ENCODE measurements around the gene CGRRF1. TPM values are rescaled to one million over a fixed set of nuclear protein-coding genes. Genes with fewer than 3 reads are reported as not detected.

CGRRF1 gene
- polyA plus RNA-seq, 1 donor from 2014 or later, result 24.0 TPM

DNA sequence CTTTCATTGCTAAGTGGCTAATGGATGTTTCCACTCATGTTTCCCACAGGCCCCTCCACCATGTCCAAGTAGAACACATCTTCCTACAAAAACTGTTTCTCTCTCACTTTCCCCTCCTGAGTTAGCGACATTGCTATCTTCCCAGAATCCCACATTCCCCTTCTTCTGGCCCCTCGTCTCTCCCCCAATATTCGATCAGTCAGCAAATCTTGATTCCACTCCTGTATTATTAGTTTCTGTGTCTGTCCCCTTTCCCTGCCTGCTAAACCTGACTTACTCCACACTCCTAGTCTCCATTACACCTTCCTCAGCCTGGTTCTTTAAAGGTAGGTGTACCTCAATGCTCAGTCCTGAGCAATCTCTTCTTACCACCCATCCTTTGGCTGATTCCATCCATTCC, 37.9 kb downstream of the CGRRF1 start:
- Mint-ChIP-seq H3K27me3 (peaks cover 4% of the 10 kb centered on the region), H3K36me3 (no peaks in the 10 kb centered on the region)

DNA sequence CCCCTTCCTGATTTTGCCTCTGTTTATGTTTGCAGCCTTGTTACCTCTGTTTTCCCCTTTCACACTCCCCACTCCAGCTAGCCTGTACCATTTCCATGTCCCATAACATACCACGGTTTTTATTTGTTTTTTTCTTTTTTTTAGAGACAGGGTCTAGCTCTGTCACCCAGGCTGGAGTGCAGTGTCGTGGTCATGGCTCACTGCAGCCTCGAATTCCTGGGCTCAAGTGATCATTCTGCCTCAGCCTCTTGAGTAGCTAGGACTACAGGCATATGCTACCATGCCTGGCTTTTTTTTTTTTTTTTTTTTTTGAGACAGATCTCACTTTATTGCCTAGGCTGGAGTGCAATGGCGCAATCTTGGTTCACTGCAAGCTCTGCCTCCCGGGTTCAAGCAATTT, 38.8 kb downstream of the CGRRF1 start:
- Mint-ChIP-seq H3K9me3 (no peaks in the 10 kb centered on the region), H3K4me1 (no peaks in the 10 kb centered on the region), H3K27ac (no peak overlapping the region), H3K27me3 (peaks cover 6% of the 10 kb centered on the region), H3K4me3 (no peak overlapping the region), H3K36me3 (no peaks in the 10 kb centered on the region)

More for the DNA sequence above, 37.9 kb downstream of the CGRRF1 start:
- H3K9me3 Mint-ChIP-seq, result no peaks in the 10 kb centered on the region
- no peak overlapping the region for H3K27ac Mint-ChIP-seq
- no peaks in the 10 kb centered on the region for H3K4me1 Mint-ChIP-seq
- no peak overlapping the region for H3K4me3 Mint-ChIP-seq

DNA sequence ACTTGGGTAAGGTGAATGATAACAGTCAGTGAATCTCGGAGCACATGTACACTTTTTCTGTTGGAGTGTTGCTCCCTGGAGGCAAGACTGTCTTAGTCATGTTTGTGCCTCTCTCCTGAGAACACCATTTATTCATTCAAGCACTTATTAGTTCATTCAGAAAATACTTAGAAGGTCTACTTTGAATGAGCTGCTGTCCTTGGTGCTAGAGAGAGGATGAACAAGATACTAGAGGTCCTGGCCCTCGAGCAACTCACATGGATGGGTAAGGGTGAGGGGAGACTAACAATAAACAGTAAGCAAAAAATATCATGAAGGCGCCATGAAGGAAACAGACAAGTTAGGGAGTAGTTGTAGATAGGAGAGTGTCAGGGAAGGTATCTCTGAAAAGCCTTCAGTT, 40.2 kb downstream of the CGRRF1 start:
- H3K4me1 Mint-ChIP-seq, result no peaks in the 10 kb centered on the region
- H3K27ac Mint-ChIP-seq, result no peak overlapping the region
- peaks cover 8% of the 10 kb centered on the region for H3K27me3 Mint-ChIP-seq
- no peaks in the 10 kb centered on the region for H3K9me3 Mint-ChIP-seq
- no peaks in the 10 kb centered on the region for H3K36me3 Mint-ChIP-seq
- no peak overlapping the region for H3K4me3 Mint-ChIP-seq

DNA sequence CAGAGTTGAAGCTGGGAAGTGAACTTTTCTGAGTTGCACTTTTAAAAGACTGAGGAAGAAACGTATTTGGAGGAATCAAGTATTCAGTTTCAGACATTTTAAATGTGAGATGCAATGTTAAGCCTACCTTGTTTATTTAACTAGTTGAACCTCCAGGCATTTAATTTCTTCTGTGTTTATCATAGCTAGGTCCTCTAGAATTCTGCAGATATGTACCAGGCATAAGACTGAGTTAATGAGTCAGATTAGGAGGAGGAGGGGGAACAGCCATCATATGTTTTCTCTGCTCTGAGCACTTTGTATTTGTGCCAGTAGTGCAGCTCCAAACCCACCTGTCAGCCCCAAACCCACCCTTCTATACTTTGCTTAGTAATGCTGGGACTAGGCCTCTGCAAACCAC, 40.8 kb downstream of the CGRRF1 start:
- H3K4me1 Mint-ChIP-seq, result no peaks in the 10 kb centered on the region
- H3K36me3 Mint-ChIP-seq, result no peaks in the 10 kb centered on the region
- H3K27ac Mint-ChIP-seq, result no peak overlapping the region
- H3K9me3 Mint-ChIP-seq, result peaks cover 0 to 1% (median 0%) of the 10 kb centered on the region in 3 donors
- no peak overlapping the region for H3K4me3 Mint-ChIP-seq
- H3K27me3 Mint-ChIP-seq, result peaks cover 8% of the 10 kb centered on the region

DNA sequence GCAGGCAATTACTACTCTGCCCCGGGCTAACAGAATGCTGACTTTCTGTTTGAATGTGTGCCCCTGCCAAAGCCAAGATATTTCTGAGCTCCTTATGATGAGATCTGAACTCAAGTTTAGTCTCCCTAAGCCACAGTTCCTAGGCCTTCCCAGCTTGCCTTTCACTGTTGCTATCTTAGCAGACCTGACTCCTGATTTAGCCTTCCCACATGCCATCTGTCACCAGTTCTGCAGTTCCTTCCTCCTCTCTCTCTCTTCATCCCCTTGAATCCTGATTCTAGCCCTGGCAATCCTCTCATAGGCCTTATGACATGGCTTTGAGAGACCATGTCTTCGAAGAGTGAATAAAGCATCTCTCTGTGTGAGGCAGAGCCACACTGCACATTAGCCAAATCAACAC, 44.7 kb downstream of the CGRRF1 start:
- H3K4me3 Mint-ChIP-seq, result no peak overlapping the region
- H3K36me3 Mint-ChIP-seq, result no peaks in the 10 kb centered on the region
- no peak overlapping the region for H3K27ac Mint-ChIP-seq
- H3K27me3 Mint-ChIP-seq, result peaks cover 7% of the 10 kb centered on the region
- peaks cover 0 to 1% (median 0%) of the 10 kb centered on the region in 3 donors for H3K9me3 Mint-ChIP-seq
- no peaks in the 10 kb centered on the region for H3K4me1 Mint-ChIP-seq

DNA sequence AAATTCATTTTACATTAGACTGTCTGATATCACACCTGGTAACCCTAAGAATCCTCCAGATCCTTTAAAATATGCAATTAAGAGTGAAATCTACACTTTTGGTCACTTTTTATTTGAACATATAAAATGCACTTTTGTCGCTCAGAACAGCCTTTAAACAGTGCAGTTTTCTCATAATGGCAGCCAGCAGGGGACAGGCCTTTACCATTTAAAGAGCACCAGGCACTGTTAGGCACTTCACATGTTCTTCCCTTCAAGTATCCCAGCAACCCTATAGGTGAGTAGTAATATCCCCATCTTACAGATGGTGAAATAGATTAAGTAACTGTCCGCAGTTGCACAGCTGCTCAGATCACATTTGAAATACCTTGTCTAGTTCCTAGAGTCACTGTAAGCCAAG, 45.9 kb downstream of the CGRRF1 start:
- H3K4me3 Mint-ChIP-seq, result no peak overlapping the region
- H3K27ac Mint-ChIP-seq, result peak overlapping the region in 1 of 3 donors; percentile 38

DNA sequence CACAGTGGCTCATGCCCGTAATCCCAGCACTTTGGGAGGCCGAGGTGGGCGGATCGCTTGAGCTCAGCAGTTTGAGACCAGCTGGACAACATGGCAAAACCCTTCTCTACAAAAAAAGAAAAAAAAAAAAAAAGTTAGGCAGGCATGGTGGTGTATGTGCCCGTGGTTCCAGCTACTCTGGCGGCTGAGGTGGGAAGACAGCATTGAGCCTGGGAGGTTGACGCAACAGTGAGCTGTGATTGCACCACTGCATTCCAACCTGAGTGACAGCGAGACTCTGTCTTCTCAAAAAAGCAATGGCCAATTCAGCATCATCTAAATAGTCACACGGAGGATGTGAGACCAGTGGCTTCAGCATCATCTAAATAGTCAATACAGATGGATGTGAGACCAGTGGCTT, 46.8 kb downstream of the CGRRF1 start:
- Mint-ChIP-seq H3K9me3 (peaks cover 0 to 1% (median 0%) of the 10 kb centered on the region in 3 donors), H3K4me3 (no peak overlapping the region), H3K27ac (no peak overlapping the region), H3K36me3 (no peaks in the 10 kb centered on the region), H3K4me1 (no peaks in the 10 kb centered on the region), H3K27me3 (peaks cover 7% of the 10 kb centered on the region)

More for the DNA sequence above, 45.9 kb downstream of the CGRRF1 start:
- Mint-ChIP-seq H3K27me3 (peaks cover 7% of the 10 kb centered on the region), H3K36me3 (no peaks in the 10 kb centered on the region), H3K9me3 (peaks cover 0 to 1% (median 0%) of the 10 kb centered on the region in 3 donors), H3K4me1 (no peaks in the 10 kb centered on the region)

DNA sequence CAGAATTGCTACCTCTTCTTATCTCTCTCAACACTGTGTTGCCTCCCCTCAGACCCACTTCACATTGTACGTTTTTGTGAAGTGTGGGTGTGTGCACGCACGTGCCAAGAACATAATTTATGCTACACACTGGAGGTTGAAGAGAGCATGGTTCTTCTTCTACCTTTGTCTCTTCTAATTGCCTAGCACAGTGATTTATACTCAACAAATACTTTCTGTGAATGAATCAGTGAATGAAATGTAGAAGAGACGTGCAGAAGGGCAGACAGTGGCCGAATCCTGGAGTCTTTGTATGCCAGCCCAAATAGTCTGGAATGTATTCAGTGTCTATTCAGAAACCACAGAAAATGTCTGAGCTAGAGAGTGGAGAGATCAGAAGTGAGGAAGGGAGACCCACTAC, 52.6 kb downstream of the CGRRF1 start:
- Mint-ChIP-seq H3K36me3 (no peaks in the 10 kb centered on the region), H3K4me1 (peaks cover 4 to 12% (median 9%) of the 10 kb centered on the region in 3 donors), H3K9me3 (no peaks in the 10 kb centered on the region), H3K27me3 (no peaks in the 10 kb centered on the region), H3K4me3 (peak overlapping the region in 1 of 4 donors; percentile 19), H3K27ac (peak overlapping the region in 1 of 3 donors; percentile 62)

DNA sequence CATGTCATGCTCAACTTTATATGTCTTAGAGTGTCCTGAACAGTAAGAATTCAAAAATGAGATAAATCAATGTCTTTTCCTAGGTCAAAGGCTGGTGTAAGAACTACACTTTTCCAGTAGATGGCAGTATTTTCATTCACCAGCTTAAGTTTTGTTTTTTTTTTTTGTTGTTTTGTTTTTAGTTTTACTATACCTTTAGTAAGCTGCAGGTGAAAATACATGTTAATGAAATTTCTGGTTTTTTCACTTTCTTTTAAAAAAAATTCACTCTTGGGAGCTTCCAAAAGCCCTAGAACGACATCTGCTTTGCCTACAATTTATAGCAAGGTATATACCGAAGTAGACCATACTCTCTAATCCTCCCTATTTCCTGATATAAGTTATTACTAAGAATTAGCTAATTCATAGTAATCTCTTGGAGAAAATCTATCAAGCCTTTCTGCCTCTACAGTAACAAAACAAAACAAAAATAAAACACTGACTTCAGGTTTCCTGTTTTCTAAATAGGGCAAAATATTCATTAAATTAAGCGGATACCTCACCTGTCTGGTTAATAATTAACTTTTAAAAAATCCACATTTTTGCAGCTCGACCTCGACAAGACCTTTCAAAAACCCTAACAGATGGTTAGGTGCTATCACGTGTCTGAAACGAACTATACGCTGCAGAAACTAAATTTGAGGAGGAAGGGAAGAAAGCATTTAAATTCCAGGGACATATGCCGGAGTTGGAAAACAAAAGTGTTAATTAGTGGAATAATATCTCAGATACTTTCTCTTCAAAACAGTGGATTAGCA, 54.6 kb downstream of the CGRRF1 start:
- Mint-ChIP-seq H3K4me1 (peaks cover 11 to 26% (median 18%) of the 10 kb centered on the region in 3 donors), H3K4me3 (peak overlapping the region; percentile 86 to 100 (median 96)), H3K27me3 (no peaks in the 10 kb centered on the region), H3K27ac (peak overlapping the region; percentile 52 to 100 (median 92)), H3K36me3 (peaks cover 2% of the 10 kb centered on the region), H3K9me3 (no peaks in the 10 kb centered on the region)

DNA sequence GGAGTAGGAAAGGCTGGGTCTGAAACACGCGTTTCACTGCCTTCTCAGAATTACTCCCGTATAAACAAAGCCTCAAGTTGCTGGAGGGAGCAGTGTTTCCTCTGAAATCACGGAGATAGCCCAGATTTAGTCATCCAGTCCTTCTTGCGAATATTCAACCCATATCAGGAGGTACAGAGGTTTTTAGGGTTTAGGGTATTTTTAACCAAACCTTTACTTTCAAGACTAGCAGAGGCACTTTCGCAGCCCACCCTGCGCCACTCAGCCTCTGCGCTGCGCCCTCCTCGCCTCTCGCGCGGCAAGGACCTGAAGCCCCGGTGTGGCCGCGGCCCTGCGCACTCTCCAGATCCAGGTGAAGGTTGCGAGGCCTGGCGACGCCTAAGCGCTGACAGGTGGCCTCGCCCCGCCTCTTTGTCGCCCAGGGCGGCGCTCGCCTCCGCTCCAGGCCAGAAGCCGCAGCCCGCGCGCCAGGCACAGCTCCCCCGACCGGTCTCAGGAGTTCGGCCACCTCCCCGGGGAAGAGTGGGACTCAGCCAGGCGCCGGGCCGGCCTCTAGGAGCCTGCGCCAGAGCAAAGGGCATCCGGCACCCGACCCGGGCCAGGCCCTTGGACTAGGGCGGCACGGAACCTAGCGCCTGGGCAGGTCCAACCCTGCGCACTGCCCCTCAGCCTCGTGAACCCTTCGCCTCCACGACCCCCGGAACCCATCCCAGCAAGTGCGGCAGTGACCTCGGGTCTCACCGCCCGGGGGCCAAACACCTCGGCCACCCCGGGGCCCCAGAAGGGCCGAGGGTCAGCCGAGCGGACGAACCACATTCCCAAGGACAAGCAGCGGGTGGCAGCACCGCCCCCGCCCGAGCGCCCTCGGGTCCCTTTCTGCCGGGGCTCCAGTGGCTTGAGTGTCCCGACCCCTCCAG, 55.4 kb downstream of the CGRRF1 start:
- Mint-ChIP-seq H3K36me3 (peaks cover 2% of the 10 kb centered on the region), H3K27me3 (peaks cover 2% of the 10 kb centered on the region), H3K4me3 (peak overlapping the region; percentile 86 to 100 (median 96)), H3K27ac (peak overlapping the region; percentile 52 to 100 (median 92)), H3K9me3 (no peaks in the 10 kb centered on the region), H3K4me1 (peaks cover 11 to 30% (median 22%) of the 10 kb centered on the region in 3 donors)

DNA sequence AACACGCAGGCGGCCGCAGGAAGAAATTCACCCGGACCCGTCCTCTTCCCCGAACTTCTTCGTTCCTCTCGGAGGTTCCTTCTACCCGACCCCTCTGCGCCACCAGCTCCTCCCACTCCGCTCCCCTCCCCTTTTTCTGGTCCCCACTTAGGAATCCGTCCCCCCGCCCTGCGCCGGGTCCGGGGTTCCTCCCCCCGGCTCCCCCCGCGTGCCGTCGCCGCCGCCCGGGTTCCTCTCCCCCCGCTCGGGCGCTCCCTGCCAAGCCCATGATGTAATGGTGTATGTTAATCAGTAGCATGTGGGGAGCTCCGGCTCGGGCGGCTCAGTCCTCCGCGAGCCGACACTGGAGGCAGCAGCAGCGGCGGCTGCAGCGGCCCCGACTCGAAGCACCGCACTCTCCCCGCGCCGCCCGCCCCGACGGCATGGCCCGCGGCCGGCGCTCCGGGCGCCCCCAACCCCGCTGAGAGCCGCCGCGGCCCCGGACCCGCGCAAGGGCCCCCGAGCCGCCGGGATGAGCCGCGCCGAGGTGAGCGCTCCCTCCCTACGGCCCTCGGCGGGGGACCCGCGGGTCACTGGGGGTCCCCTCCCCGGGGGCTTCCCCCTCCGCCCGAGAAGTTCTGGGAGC, 56.2 kb downstream of the CGRRF1 start:
- no peaks in the 10 kb centered on the region for H3K9me3 Mint-ChIP-seq
- peaks cover 2% of the 10 kb centered on the region for H3K27me3 Mint-ChIP-seq
- H3K36me3 Mint-ChIP-seq, result peaks cover 2% of the 10 kb centered on the region
- peaks cover 11 to 31% (median 26%) of the 10 kb centered on the region in 3 donors for H3K4me1 Mint-ChIP-seq
- peak overlapping the region; percentile 86 to 100 (median 96) for H3K4me3 Mint-ChIP-seq
- peak overlapping the region; percentile 52 to 100 (median 92) for H3K27ac Mint-ChIP-seq

DNA sequence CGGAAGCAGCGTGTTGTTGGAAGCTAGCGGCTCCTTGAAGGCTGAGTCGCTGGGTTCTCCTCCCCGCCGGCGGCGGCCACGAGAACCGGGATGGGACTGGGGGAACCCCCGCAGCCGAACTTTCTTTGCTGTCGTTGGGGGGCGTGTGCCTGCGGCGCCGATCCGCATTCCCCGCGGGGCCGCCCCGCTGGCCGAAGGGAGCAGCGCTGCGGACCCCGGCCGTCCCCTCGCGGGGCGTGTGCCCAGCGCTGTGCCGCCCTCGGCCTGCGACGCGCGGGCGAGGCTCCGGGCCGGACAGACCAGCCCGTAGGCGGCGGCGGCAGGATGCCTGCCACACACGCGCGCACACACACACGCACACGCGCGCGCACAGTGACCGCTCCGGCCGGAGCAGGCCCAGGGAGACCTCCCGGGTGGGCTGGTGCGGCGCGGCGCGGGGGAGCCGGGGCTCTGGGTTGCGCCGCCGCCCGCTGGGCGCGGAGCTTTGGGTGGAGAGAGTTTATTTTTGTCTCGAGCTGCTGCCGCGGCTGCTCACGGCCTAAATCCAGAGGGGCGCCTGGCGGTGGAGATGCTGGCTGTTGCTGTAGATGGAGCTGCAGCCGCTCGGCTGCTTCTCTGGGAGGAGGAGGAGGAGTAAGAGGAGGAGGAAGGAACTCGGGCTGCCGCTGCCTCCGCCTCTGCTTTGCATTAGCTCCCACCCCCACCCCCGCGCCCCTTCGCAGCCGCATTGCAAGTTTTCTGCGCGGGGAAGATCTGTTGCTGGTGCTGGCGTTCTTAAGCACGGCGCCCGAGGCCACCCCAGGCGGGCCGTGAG, 56.9 kb downstream of the CGRRF1 start, which contains the start of gene SAMD4A:
Gene SAMD4A (plus strand): TSS at position 719 of the 814 bp plus-strand sequence. CDS start 789 bp downstream, outside the sequence.
- peak within 1 kb of the TSS; percentile 99 to 100 (median 100) for H3K4me3 Mint-ChIP-seq
- H3K27me3 Mint-ChIP-seq, result peaks cover 2% of the 10 kb centered on the region
- H3K4me1 Mint-ChIP-seq, result peaks cover 11 to 31% (median 26%) of the 10 kb centered on the region in 3 donors
- H3K36me3 Mint-ChIP-seq, result peaks cover 2% of the 10 kb centered on the region
- H3K27ac Mint-ChIP-seq, result peak within 1 kb of the TSS; percentile 90 to 100 (median 99)
- H3K9me3 Mint-ChIP-seq, result no peaks in the 10 kb centered on the region

DNA sequence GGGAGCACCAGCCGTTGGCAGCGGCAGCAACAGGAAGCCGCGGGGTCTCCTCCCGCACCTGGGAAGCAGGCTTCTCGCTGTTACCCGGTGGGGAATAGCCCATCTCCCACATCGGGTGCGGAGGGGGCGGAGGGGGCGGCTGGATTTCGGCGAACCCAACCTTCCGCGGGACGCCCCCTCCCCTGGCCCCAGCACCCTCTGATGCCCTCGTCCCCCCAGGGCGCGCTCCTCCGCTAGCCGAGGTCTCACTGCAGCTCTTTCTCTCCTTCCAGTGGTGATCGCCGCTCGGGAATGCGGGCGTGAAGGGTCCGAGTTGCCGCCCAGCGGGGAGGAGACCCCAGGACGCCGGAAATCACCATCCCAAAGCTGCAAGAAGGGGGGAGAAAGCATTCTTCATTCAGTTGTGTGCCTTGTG, 57.5 kb downstream of the CGRRF1 start:
- Mint-ChIP-seq H3K27me3 (peaks cover 2% of the 10 kb centered on the region), H3K36me3 (peaks cover 8% of the 10 kb centered on the region), H3K4me1 (peaks cover 13 to 31% (median 26%) of the 10 kb centered on the region in 3 donors), H3K9me3 (peaks cover 0 to 3% (median 2%) of the 10 kb centered on the region in 3 donors), H3K27ac (peak overlapping the region; percentile 90 to 100 (median 99)), H3K4me3 (peak overlapping the region; percentile 99 to 100 (median 100))
